K562 (cell line): ENCODE measurements around the gene ATP5PO. TPM values are rescaled to one million over a fixed set of nuclear protein-coding genes. Genes with fewer than 3 reads are reported as not detected.
A peak's percentile ranks its signal among the peaks of the same experiment; 100 is the strongest.

ENCODE experiments used
- ATAC-seq: fragments of 200-7000 bp; cut with Tn5 transposase; 3 replicates; pipeline ENCODE4 v1.9.1; 2020; ENCODE audit warnings: moderate library complexity
- BruUV-seq: library from RNA; stranded (reverse); fragments of 400-500 nt; replicated peaks from 2 replicates; lab custom pipeline; 2021; lab: Mats Ljungman, UMichigan
- CTCF ChIA-PET: fragments of 300-600 bp; formaldehyde crosslinking; extraction: SDS; loops from one replicate; lab custom pipeline; 2021; ENCODE audit warnings: low intra/inter-chr PET ratio; lab: Yijun Ruan, JAX
- POLR2A ChIA-PET: fragments of 300-600, 350-650 bp; sonication (Branson Sonifier 250); formaldehyde crosslinking; extraction: SDS; loops from one replicate; lab custom pipeline; 2021; ENCODE audit warnings: antibody characterized with exemption, inconsistent platforms; lab: Yijun Ruan, JAX
- DNase-seq, 4 experiments: peaks; one replicate each; pipeline versions ENCODE4 v3.0.0 to v3.0.0-alpha.2; 2011 to 2018; ENCODE audit warnings: low spot score in 3 of 4, mixed read lengths in 3 of 4; ENCODE audit errors: extremely low read depth in 1 of 4
- FAIRE-seq: peaks from 2 replicates; lab custom pipeline; 2011; peaks lifted over from hg19 to GRCh38; lab: Jason Lieb, UNC
- H2AFZ ChIP-seq: 2 replicates; pipeline ENCODE4 v1.6.0; 2011; ENCODE audit warnings: low read depth, low read length, control low read depth, inconsistent platforms
- H3K27ac ChIP-seq: fragments of 200-600 bp; 3 replicates; pipeline ENCODE4 v1.8.0; 2011; ENCODE audit warnings: low read depth, mild to moderate bottlenecking, control low read depth, inconsistent platforms, low read length, moderate library complexity, mixed read lengths; ENCODE audit errors: extremely low read depth
- H3K27me3 ChIP-seq, 2 experiments: fragments of 300-600 bp in 1 of 2; 2 replicates in 1 of 2; 3 replicates in 1 of 2; pipeline versions ENCODE4 v1.6.0 to v1.8.0; 2011; ENCODE audit warnings: inconsistent platforms in 2 of 2, low read length in 2 of 2, mild to moderate bottlenecking in 1 of 2, mixed read lengths in 1 of 2, moderate library complexity in 1 of 2; ENCODE audit not compliant: control insufficient read depth in 2 of 2, insufficient read depth in 2 of 2
- H3K36me3 ChIP-seq: fragments of 300-600 bp; 3 replicates; pipeline ENCODE4 v1.8.0; 2011; ENCODE audit warnings: mild to moderate bottlenecking, low read length, inconsistent platforms; ENCODE audit not compliant: control insufficient read depth, insufficient read depth
- H3K4me1 ChIP-seq, 2 experiments: fragments of 200-600 bp in 1 of 2; replicated peaks in 1 of 2; 2 replicates in 1 of 2; 3 replicates in 1 of 2; pipeline versions ENCODE4 v1.5.1 to v1.8.0; 2011; ENCODE audit warnings: inconsistent platforms in 2 of 2, low read length in 2 of 2, mild to moderate bottlenecking in 1 of 2, mixed read lengths in 1 of 2, moderate library complexity in 1 of 2; ENCODE audit not compliant: control insufficient read depth in 2 of 2, insufficient read depth in 2 of 2
- H3K4me2 ChIP-seq: 2 replicates; pipeline ENCODE4 v1.6.1; 2011; ENCODE audit warnings: low read length, control low read depth, inconsistent platforms, mixed read lengths; ENCODE audit not compliant: insufficient read depth
- H3K4me3 ChIP-seq: fragments of 200-600 bp; sonication (generic), shearing (Covaris generic); 2 replicates; pipeline ENCODE4 v1.5.1; 2016; ENCODE audit warnings: control low read depth, inconsistent platforms
- H3K79me2 ChIP-seq: fragments of 200-600 bp; 3 replicates; pipeline ENCODE4 v1.8.0; 2011; ENCODE audit warnings: low read length, inconsistent platforms; ENCODE audit not compliant: control insufficient read depth, insufficient read depth
- H3K9ac ChIP-seq, 2 experiments: 2 replicates each; pipeline versions ENCODE4 v1.6.0 to v1.6.1; 2011; ENCODE audit warnings: low read depth in 2 of 2, low read length in 2 of 2, control low read depth in 1 of 2, inconsistent platforms in 1 of 2, mild to moderate bottlenecking in 1 of 2, mixed read lengths in 1 of 2; ENCODE audit not compliant: insufficient read depth in 1 of 2
- H3K9me1 ChIP-seq: one replicate; pipeline ENCODE4 v1.6.0; 2011; ENCODE audit warnings: inconsistent platforms, mild to moderate bottlenecking, low read length, moderate library complexity; ENCODE audit not compliant: control insufficient read depth, insufficient read depth
- H3K9me3 ChIP-seq: replicated peaks from 2 replicates; pipeline ENCODE4 v1.5.1; 2011; ENCODE audit warnings: low read depth, low read length, inconsistent platforms; ENCODE audit not compliant: control insufficient read depth, insufficient read depth
- H4K20me1 ChIP-seq: replicated peaks from 2 replicates; pipeline ENCODE4 v1.6.1; 2011; ENCODE audit warnings: low read length, inconsistent platforms, mixed read lengths; ENCODE audit not compliant: control insufficient read depth, insufficient read depth
- CBFA2T2 ChIP-seq: fragments of 450-650 bp; conservative IDR thresholded peaks from 2 replicates; pipeline ENCODE4 v1.6.1; 2017; ENCODE audit warnings: mild to moderate bottlenecking
- CBFA2T3 ChIP-seq: fragments of 450-650 bp; IDR thresholded peaks from 2 replicates; pipeline ENCODE4 v1.6.1; 2017
- CEBPG ChIP-seq, 3 experiments: fragments of 200-800 bp in 1 of 3; sonication (Bioruptor generic) in 1 of 3; sonication (generic) in 1 of 3; formaldehyde crosslinking in 1 of 3; IDR thresholded peaks in 2 of 3; conservative IDR thresholded peaks in 1 of 3; 2 replicates each; pipeline versions ENCODE4 v1.6.1 to v1.8.0; 2016 to 2022; ENCODE audit warnings: missing compliant biosample characterization in 2 of 3, missing genetic modification characterization in 2 of 3, mild to moderate bottlenecking in 1 of 3, missing genetic modification reagents in 1 of 3
- CTBP1 ChIP-seq: fragments of 450-650 bp; IDR thresholded peaks from 2 replicates; pipeline ENCODE4 v1.6.1; 2016; ENCODE audit warnings: borderline replicate concordance
- FOSL1 ChIP-seq: fragments of 200-800 bp; sonication (Bioruptor generic); conservative IDR thresholded peaks from 2 replicates; pipeline ENCODE4 v1.6.1; 2016; ENCODE audit warnings: missing genetic modification characterization, missing compliant biosample characterization
- JUND ChIP-seq, 2 experiments: IDR thresholded peaks; 2 replicates in 1 of 2; 3 replicates in 1 of 2; pipeline ENCODE4 v1.6.1; 2011; ENCODE audit warnings: borderline replicate concordance in 2 of 2, low read depth in 2 of 2, low read length in 2 of 2, improper control_type of control experiment in 1 of 2, missing biosample characterization in 1 of 2, missing genetic modification characterization in 1 of 2, missing genetic modification reagents in 1 of 2
- MEIS2 ChIP-seq: fragments of 450-650 bp; IDR thresholded peaks from 2 replicates; pipeline ENCODE4 v1.6.1; 2014; ENCODE audit warnings: mild to moderate bottlenecking; ENCODE audit not compliant: partially characterized antibody
- TCF3 ChIP-seq: sonication (generic); formaldehyde crosslinking; IDR thresholded peaks from 2 replicates; pipeline ENCODE4 v1.4.0; 2020; ENCODE audit warnings: mild to moderate bottlenecking, missing genetic modification reagents
- ZNF134 ChIP-seq: fragments of 250-450 bp; sonication (Bioruptor Pico); conservative IDR thresholded peaks from 2 replicates; pipeline ENCODE4 v1.4.0; 2020
- ZNF444 ChIP-seq: fragments of 250-450 bp; sonication (Bioruptor Pico); IDR thresholded peaks from 2 replicates; pipeline ENCODE4 v1.4.0; 2020; ENCODE audit warnings: mild to moderate bottlenecking, moderate library complexity
- ZNF589 ChIP-seq: fragments of 200-800 bp; sonication (Bioruptor generic); IDR thresholded peaks from 2 replicates; pipeline ENCODE4 v1.6.1; 2016; ENCODE audit warnings: low read depth, missing genetic modification characterization, missing compliant biosample characterization
- WGBS: fragments of 100-300 bp; shearing (Covaris generic); methylation state at CpG from one replicate; pipeline ENCODE4 v1.1.6; 2016; ENCODE audit warnings: low coverage, mixed read lengths; ENCODE audit not compliant: insufficient coverage; ENCODE audit errors: missing lambda C conversion rate; 5-methylcytosine and 5-hydroxymethylcytosine counted together
- in situ Hi-C: fragments of 300-500 bp; cut with MboI; formaldehyde crosslinking; loops from 4 replicates; pipeline ENCODE4 v1.15.0; 2018; ENCODE audit warnings: inconsistent platforms, mixed read lengths
- intact Hi-C: fragments of 100-400 bp; cut with micrococcal nuclease; formaldehyde crosslinking; loops from 2 replicates; pipeline ENCODE4 v1.14.2; 2022
- polyA plus RNA-seq, 8 experiments: library from polyadenylated mRNA; depleted of rRNA in 4 of 8; stranded (reverse) in 5 of 8; unstranded in 3 of 8; fragments of >200 nt; fragmentation: Nextera tagmentation in 2 of 8; fragmentation: Illumina TruSeq in 1 of 8; extraction: Ambion mirVana in 2 of 8; extraction: Trizol in 1 of 8; gene quantifications; 2 replicates each; pipeline versions ENCODE4 v1.2.1 to v1.2.3, GENCODE V29; 2011 to 2014; ENCODE audit warnings: inconsistent platforms in 1 of 8, missing spikeins in 1 of 8
- total RNA-seq, 7 experiments: library from RNA; depleted of rRNA in 6 of 7; stranded (reverse); fragments of >200 nt in 6 of 7; fragmentation: Illumina TruSeq in 2 of 7; extraction: Trizol in 2 of 7; gene quantifications; 2 replicates each; pipeline versions ENCODE4 v1.2.1 to v1.2.3, GENCODE V29; 2011 to 2021; ENCODE audit warnings: low replicate concordance in 1 of 7
- TF ChIP-seq, protein P1 (sequence below): sonication (generic); formaldehyde crosslinking; IDR thresholded peaks from 2 replicates; pipeline ENCODE4 v1.9.0; 2022; ENCODE audit warnings: mild to moderate bottlenecking, missing genetic modification reagents
- TF ChIP-seq, protein P2 (sequence below): fragments of 450-650 bp; IDR thresholded peaks from 2 replicates; pipeline ENCODE4 v1.6.1; 2017; ENCODE audit warnings: antibody characterized with exemption, mild to moderate bottlenecking
- TF ChIP-seq, protein P3 (sequence below): fragments of 250-450 bp; sonication (Bioruptor Pico); IDR thresholded peaks from 2 replicates; pipeline ENCODE4 v1.8.0; 2021; ENCODE audit warnings: moderate library complexity, mild to moderate bottlenecking, inconsistent platforms

ATP5PO gene
- total and polyA plus RNA-seq, 9 of the 15 experiments (the other 6 are each of a cell fraction or from before 2014, with no cell fraction given), result 367 to 2,722 (median 808) TPM

DNA sequence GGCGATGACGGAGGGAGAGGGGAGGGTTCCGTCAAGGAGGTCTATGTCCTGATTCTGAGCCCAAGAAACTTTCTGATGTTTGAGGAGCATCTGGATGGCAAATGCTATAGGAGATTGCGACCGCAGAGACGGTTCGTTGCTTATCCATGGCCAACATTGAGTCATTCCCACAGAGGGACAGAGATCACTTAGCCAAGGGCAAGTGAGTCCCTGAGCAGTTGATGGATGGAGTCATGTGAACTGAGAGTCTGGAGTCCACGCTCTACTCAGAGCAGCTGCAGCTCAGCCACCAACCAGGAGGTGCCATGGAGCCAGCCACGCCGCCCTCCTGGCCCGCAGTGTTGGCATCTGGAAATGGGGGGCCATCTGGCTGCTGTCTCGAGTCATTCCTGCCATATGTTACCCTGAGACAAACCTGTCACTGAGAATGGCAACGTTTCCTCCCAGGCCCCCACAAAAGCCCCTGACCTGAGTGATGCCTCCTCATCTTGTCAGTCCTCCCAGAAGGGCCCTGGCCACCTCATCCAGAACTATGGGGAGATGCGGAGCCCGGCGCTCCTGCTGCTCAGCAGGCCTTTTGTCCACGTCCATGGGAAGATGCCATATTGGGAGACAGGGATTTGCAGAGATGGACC lies 58.6 kb downstream of the ATP5PO start:
- no TSS peak for BruUV-seq
- CTCF ChIA-PET, result no interaction called here

More for the DNA sequence above, 58.6 kb downstream of the ATP5PO start:
- Histone ChIP-seq H3K9ac (no peak overlapping the region), H2AFZ (no peak overlapping the region), H3K9me3 (no peaks in the 10 kb centered on the region), H3K79me2 (no peaks in the 10 kb centered on the region), H3K4me2 (no peak overlapping the region), H3K9me1 (peaks cover 4% of the 10 kb centered on the region), H3K36me3 (no peaks in the 10 kb centered on the region), H3K27ac (no peak overlapping the region), H4K20me1 (peaks cover 5% of the 10 kb centered on the region), H3K4me3 (no peak overlapping the region), H3K4me1 (peaks cover 0 to 4% of the 10 kb centered on the region in 2 experiments; a peak in 2 of 5 replicates), H3K27me3 (peaks cover 60 to 84% of the 10 kb centered on the region in 2 experiments)
- TF ChIP-seq, protein P1, sequence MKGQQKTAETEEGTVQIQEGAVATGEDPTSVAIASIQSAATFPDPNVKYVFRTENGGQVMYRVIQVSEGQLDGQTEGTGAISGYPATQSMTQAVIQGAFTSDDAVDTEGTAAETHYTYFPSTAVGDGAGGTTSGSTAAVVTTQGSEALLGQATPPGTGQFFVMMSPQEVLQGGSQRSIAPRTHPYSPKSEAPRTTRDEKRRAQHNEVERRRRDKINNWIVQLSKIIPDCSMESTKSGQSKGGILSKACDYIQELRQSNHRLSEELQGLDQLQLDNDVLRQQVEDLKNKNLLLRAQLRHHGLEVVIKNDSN, result peak; percentile 38; the same call in 1 of the 2 replicates
- TF ChIP-seq TCF3, result peak; percentile 54; the same call in 1 of the 2 replicates
- TF ChIP-seq, protein P2, sequence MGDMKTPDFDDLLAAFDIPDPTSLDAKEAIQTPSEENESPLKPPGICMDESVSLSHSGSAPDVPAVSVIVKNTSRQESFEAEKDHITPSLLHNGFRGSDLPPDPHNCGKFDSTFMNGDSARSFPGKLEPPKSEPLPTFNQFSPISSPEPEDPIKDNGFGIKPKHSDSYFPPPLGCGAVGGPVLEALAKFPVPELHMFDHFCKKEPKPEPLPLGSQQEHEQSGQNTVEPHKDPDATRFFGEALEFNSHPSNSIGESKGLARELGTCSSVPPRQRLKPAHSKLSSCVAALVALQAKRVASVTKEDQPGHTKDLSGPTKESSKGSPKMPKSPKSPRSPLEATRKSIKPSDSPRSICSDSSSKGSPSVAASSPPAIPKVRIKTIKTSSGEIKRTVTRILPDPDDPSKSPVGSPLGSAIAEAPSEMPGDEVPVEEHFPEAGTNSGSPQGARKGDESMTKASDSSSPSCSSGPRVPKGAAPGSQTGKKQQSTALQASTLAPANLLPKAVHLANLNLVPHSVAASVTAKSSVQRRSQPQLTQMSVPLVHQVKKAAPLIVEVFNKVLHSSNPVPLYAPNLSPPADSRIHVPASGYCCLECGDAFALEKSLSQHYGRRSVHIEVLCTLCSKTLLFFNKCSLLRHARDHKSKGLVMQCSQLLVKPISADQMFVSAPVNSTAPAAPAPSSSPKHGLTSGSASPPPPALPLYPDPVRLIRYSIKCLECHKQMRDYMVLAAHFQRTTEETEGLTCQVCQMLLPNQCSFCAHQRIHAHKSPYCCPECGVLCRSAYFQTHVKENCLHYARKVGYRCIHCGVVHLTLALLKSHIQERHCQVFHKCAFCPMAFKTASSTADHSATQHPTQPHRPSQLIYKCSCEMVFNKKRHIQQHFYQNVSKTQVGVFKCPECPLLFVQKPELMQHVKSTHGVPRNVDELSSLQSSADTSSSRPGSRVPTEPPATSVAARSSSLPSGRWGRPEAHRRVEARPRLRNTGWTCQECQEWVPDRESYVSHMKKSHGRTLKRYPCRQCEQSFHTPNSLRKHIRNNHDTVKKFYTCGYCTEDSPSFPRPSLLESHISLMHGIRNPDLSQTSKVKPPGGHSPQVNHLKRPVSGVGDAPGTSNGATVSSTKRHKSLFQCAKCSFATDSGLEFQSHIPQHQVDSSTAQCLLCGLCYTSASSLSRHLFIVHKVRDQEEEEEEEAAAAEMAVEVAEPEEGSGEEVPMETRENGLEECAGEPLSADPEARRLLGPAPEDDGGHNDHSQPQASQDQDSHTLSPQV, result no peak
- peak; percentile 24; the same call in 1 of the 2 replicates for TF ChIP-seq JUND (IDR thresholded peaks at IDR 0.05; ENCODE audit: borderline replicate concordance, low read depth, low read length)
- TF ChIP-seq JUND (tag; IDR thresholded peaks at IDR 0.05; ENCODE audit: borderline replicate concordance, low read depth, low read length), result no peak
- TF ChIP-seq FOSL1 (tag), result peak; percentile 44
- peak; percentile 45 for TF ChIP-seq CBFA2T3
- TF ChIP-seq CTBP1, result peak; percentile 42; the same call in 1 of the 2 replicates
- peak; percentile 82 for TF ChIP-seq CEBPG (CRISPR knock-in tag; IDR thresholded peaks at IDR 0.05)
- TF ChIP-seq CEBPG (tag; conservative IDR thresholded peaks at IDR 0.05 in 1 of 2, IDR thresholded peaks at IDR 0.05 in 1 of 2), result 0 out of 4 replicates have a peak, but pooled peaks of 1 of the 2 experiments have one; percentile 46
- 0 out of 2 replicates have a peak, but pooled peaks have one; percentile 58 for TF ChIP-seq ZNF134 (CRISPR knock-in tag)
- no peak for TF ChIP-seq ZNF444 (CRISPR knock-in tag)
- TF ChIP-seq, protein P3, sequence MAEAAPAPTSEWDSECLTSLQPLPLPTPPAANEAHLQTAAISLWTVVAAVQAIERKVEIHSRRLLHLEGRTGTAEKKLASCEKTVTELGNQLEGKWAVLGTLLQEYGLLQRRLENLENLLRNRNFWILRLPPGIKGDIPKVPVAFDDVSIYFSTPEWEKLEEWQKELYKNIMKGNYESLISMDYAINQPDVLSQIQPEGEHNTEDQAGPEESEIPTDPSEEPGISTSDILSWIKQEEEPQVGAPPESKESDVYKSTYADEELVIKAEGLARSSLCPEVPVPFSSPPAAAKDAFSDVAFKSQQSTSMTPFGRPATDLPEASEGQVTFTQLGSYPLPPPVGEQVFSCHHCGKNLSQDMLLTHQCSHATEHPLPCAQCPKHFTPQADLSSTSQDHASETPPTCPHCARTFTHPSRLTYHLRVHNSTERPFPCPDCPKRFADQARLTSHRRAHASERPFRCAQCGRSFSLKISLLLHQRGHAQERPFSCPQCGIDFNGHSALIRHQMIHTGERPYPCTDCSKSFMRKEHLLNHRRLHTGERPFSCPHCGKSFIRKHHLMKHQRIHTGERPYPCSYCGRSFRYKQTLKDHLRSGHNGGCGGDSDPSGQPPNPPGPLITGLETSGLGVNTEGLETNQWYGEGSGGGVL (CRISPR knock-in tag), result no peak
- TF ChIP-seq ZNF589 (CRISPR knock-in tag), result peak; percentile 47; the same call in 1 of the 2 replicates
- TF ChIP-seq MEIS2, result peak; percentile 15
- TF ChIP-seq CBFA2T2, result peak; percentile 24; the same call in 1 of the 2 replicates
- ATAC-seq, result 0 out of 3 replicates have a peak, but pooled peaks have one; percentile 13
- intact Hi-C loops, result no loop called here
- POLR2A ChIA-PET, result interaction anchor here (0.7 kb wide), 1 partner anchor 1267 kb away, joined by 4 read pairs; no protein-coding TSS in a partner anchor
- peak; percentile 49 for FAIRE-seq
- peak in 1 of 4 experiments; percentile 30 for DNase-seq
- WGBS, result 4% methylated on average over 17 of the region's 17 CpGs
- in situ Hi-C loops, result no loop called here
